Measurements from ENCODE around the gene NXT2. TPM values are rescaled to one million over a fixed set of nuclear protein-coding genes. Genes with fewer than 3 reads are reported as not detected.

The NXT2 gene
- total RNA-seq, 1 donor from 2014 or later, result 10.4 TPM

DNA sequence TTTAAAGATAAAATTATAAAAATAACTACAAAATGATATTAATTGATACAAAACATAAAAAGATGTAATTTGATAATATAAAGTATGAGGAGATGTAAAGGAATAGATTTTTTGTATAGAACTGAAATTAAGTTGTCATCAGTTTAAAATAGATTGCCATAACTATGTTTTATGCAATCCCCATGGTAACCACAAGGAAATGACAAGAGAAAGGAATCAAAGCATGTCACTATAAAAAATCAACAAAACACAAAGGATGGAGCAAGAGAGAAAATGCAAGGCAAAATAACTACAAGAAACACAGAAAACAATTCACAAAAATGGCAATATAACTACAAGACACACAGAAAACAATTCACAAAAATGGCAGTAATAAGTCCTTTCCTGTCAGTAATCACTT is 27.7 kb upstream of the NXT2 start:
- H3K4me3 Mint-ChIP-seq, result no peak overlapping the region
- DNase-seq (ENCODE audit: low spot score in 2 of 2, unreplicated experiment in 2 of 2), result no peak
- no peaks in the 10 kb centered on the region for H3K4me1 Mint-ChIP-seq
- peaks cover 15% of the 10 kb centered on the region for H3K9me3 Mint-ChIP-seq
- H3K27ac Mint-ChIP-seq, result no peak overlapping the region
- peaks cover 21% of the 10 kb centered on the region for H3K27me3 Mint-ChIP-seq (ENCODE audit: low read depth)
- H3K36me3 Mint-ChIP-seq, result no peaks in the 10 kb centered on the region
- TF ChIP-seq CTCF (IDR thresholded peaks at IDR 0.05; ENCODE audit: unreplicated experiment), result no peak

DNA sequence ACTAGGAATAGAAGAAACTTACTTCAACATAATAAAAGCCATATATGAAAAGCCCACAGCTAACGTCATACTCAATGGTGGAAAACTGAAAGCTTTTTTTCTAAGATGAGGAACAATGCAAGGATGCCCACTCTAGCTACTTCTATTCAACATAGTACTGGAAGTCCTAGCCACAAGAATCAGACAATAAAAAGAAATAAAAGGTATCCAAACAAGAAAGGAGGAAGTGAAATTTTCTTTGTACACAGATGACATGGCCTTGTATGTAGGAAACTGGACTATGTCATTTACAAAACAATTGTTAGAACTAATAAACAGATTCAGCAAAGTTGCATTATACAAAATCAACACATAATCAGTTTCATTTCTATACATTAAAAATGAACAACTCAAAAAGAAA is 25.5 kb upstream of the NXT2 start:
- TF ChIP-seq CTCF (IDR thresholded peaks at IDR 0.05; ENCODE audit: unreplicated experiment), result no peak
- Mint-ChIP-seq H3K27ac (no peak overlapping the region), H3K4me3 (no peak overlapping the region), H3K4me1 (no peaks in the 10 kb centered on the region), H3K27me3 (ENCODE audit: low read depth) (peaks cover 32% of the 10 kb centered on the region), H3K9me3 (peaks cover 17% of the 10 kb centered on the region), H3K36me3 (no peaks in the 10 kb centered on the region)
- DNase-seq (ENCODE audit: low spot score in 2 of 2, unreplicated experiment in 2 of 2), result no peak

DNA sequence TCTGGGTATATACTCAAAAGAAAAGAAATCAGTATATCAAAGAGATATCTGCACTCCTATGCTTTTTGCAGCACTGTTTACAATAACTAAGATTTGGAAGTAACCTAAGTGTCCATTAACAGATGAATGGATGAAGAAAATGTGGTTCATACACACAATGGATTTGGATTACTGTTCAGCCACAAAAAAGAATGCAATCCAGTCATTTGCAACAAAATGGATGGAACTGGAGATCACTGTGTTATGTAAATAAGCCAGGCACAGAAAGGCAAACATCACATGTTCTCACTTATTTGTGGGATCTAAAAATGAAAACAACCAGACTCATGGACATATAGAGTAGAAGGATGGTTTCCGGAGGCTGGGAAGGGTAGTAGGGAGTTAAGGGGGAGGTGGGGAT is 17.6 kb upstream of the NXT2 start:
- no peaks in the 10 kb centered on the region for H3K36me3 Mint-ChIP-seq
- DNase-seq (ENCODE audit: low spot score in 2 of 2, unreplicated experiment in 2 of 2), result no peak
- no peaks in the 10 kb centered on the region for H3K4me1 Mint-ChIP-seq
- peaks cover 5% of the 10 kb centered on the region for H3K9me3 Mint-ChIP-seq
- peaks cover 40% of the 10 kb centered on the region for H3K27me3 Mint-ChIP-seq (ENCODE audit: low read depth)
- no peak overlapping the region for H3K4me3 Mint-ChIP-seq
- no peak overlapping the region for H3K27ac Mint-ChIP-seq
- no peak for TF ChIP-seq CTCF (IDR thresholded peaks at IDR 0.05; ENCODE audit: unreplicated experiment)

GRCh38 chrX:109533005-109533404 is 3.6 kb upstream of the NXT2 start:
- peaks cover 38% of the 10 kb centered on the region for H3K27me3 Mint-ChIP-seq (ENCODE audit: low read depth)
- no peaks in the 10 kb centered on the region for H3K36me3 Mint-ChIP-seq
- peaks cover 8% of the 10 kb centered on the region for H3K9me3 Mint-ChIP-seq
- TF ChIP-seq CTCF (IDR thresholded peaks at IDR 0.05; ENCODE audit: unreplicated experiment), result no peak
- H3K4me1 Mint-ChIP-seq, result peaks cover 8% of the 10 kb centered on the region
- no peak overlapping the region for H3K4me3 Mint-ChIP-seq
- DNase-seq (ENCODE audit: low spot score in 2 of 2, unreplicated experiment in 2 of 2), result no peak
- no peak overlapping the region for H3K27ac Mint-ChIP-seq

GRCh38 chrX:109533631-109534030 is 3.0 kb upstream of the NXT2 start:
- Mint-ChIP-seq H3K9me3 (peaks cover 7% of the 10 kb centered on the region), H3K4me3 (no peak overlapping the region), H3K36me3 (no peaks in the 10 kb centered on the region), H3K27me3 (ENCODE audit: low read depth) (peaks cover 38% of the 10 kb centered on the region), H3K4me1 (peaks cover 10% of the 10 kb centered on the region), H3K27ac (no peak overlapping the region)
- DNase-seq (ENCODE audit: low spot score in 2 of 2, unreplicated experiment in 2 of 2), result no peak
- no peak for TF ChIP-seq CTCF (IDR thresholded peaks at IDR 0.05; ENCODE audit: unreplicated experiment)

GRCh38 chrX:109534933-109535332 is 1.7 kb upstream of the NXT2 start:
- no peak for TF ChIP-seq CTCF (IDR thresholded peaks at IDR 0.05; ENCODE audit: unreplicated experiment)
- Mint-ChIP-seq H3K36me3 (peaks cover 2% of the 10 kb centered on the region), H3K27me3 (ENCODE audit: low read depth) (peaks cover 38% of the 10 kb centered on the region), H3K27ac (no peak overlapping the region), H3K4me1 (peaks cover 10% of the 10 kb centered on the region), H3K9me3 (peaks cover 11% of the 10 kb centered on the region), H3K4me3 (no peak overlapping the region)
- DNase-seq (ENCODE audit: low spot score in 2 of 2, unreplicated experiment in 2 of 2), result no peak
